ENCODE data around the gene INF2.

DNA sequence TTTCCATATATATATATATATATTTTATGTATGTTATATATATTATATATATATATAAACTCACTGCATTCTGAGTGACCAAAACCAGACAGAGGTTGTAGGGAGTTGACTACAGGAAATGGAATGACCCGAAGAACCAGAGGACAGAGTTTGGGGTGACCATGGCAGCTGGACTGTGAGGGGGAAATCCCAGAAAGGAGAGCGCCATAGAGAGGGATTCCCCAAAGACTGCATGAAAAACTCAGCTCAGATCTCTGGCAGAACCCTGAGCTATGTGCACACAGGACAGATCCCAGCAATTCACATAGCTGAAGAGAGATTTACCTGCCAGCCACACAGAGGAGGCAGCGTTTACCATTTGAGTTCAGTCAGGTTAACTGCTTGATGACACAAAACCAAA lies 19.7 kb upstream of the INF2 start:
- no peak for TF ChIP-seq POLR2A (IDR thresholded peaks at IDR 0.05)
- TF ChIP-seq, protein P1, sequence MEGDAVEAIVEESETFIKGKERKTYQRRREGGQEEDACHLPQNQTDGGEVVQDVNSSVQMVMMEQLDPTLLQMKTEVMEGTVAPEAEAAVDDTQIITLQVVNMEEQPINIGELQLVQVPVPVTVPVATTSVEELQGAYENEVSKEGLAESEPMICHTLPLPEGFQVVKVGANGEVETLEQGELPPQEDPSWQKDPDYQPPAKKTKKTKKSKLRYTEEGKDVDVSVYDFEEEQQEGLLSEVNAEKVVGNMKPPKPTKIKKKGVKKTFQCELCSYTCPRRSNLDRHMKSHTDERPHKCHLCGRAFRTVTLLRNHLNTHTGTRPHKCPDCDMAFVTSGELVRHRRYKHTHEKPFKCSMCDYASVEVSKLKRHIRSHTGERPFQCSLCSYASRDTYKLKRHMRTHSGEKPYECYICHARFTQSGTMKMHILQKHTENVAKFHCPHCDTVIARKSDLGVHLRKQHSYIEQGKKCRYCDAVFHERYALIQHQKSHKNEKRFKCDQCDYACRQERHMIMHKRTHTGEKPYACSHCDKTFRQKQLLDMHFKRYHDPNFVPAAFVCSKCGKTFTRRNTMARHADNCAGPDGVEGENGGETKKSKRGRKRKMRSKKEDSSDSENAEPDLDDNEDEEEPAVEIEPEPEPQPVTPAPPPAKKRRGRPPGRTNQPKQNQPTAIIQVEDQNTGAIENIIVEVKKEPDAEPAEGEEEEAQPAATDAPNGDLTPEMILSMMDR (IDR thresholded peaks at IDR 0.05), result no peak

All from esophagus squamous epithelium (tissue), 4 donors.